Adrenal gland (tissue), 12 donors: ENCODE data around the gene OR51B2. TPM values are rescaled to one million over a fixed set of nuclear protein-coding genes. Genes with fewer than 3 reads are reported as not detected.

Experiments
- DNase-seq, 7 donors: peaks; one replicate each; pipeline ENCODE4 v3.0.0-alpha.2; 2019 to 2020
- H3K27ac ChIP-seq, 5 donors: fragments of 200-600 bp; sonication (generic) in 4 of 5; 1 replicate in 3 of 5; 2 replicates in 2 of 5; pipeline versions ENCODE4 v1.5.1 to v1.8.0; 2016 to 2020; ENCODE audit warnings: mild to moderate bottlenecking in 1 of 5
- H3K27me3 ChIP-seq: fragments of 200-600 bp; 2 replicates; pipeline ENCODE4 v1.8.0; 2021
- H3K36me3 ChIP-seq, 2 donors: fragments of 200-600 bp; replicated peaks in 1 of 2; 1 replicate in 1 of 2; 2 replicates in 1 of 2; pipeline versions ENCODE4 v1.5.1 to v1.8.0; 2018 to 2022
- H3K4me1 ChIP-seq, 2 donors: fragments of 200-600 bp; replicated peaks in 1 of 2; 1 replicate in 1 of 2; 2 replicates in 1 of 2; pipeline versions ENCODE4 v1.5.1 to v1.8.0; 2018 to 2021
- H3K4me3 ChIP-seq, 4 donors: fragments of 200-600 bp; sonication (generic) in 3 of 4; one replicate each; pipeline ENCODE4 v1.5.1; 2016 to 2018
- H3K9me3 ChIP-seq, 3 donors: fragments of 200-600 bp; sonication (generic) in 1 of 3; replicated peaks in 1 of 3; 1 replicate in 2 of 3; 2 replicates in 1 of 3; pipeline versions ENCODE4 v1.5.1 to v1.8.0; 2016 to 2021
- POLR2A ChIP-seq, 2 donors: fragments of 450-650 bp; IDR thresholded peaks; one replicate each; pipeline ENCODE4 v1.6.1; 2017; ENCODE audit warnings: antibody characterized with exemption in 2 of 2, mild to moderate bottlenecking in 2 of 2, moderate library complexity in 1 of 2
- WGBS, 4 donors: extraction: QIAGEN DNeasy Blood & Tissue Kit in 2 of 4; methylation state at CpG; one replicate each; pipeline versions ENCODE4 v1.1.5 to v1.1.7; 2013 to 2017; 5-methylcytosine and 5-hydroxymethylcytosine counted together
- intact Hi-C, 2 donors: fragments of 100-400 bp; cut with DNase I; formaldehyde crosslinking; loops; one replicate each; pipeline versions ENCODE4 v1.14.1 to v1.15.0; 2022 to 2023
- polyA plus RNA-seq, 3 donors: library from polyadenylated mRNA; stranded (reverse); fragments of 200-250 nt in 2 of 3; fragments of 350-450 nt in 1 of 3; fragmentation: Illumina TruSeq in 1 of 3; extraction: RNeasy Lipid Tissue Mini Kit (QIAGEN cat#74804) in 1 of 3; gene quantifications; one replicate each; pipeline ENCODE4 v1.2.3, GENCODE V29; 2013 to 2014
- total RNA-seq, 9 donors: library from RNA; depleted of rRNA in 4 of 9; stranded (reverse); fragments of >200 nt in 4 of 9; fragments of 120-200 nt in 1 of 9; fragmentation: NEBNext Ultra II Directional in 1 of 9; extraction: Animal tissue kit (Norgen Biotek cat#: 25700) in 1 of 9; gene quantifications; one replicate each; pipeline versions ENCODE4 v1.1.0 to v1.2.4, GENCODE V29; 2013 to 2023
- TF ChIP-seq, protein P1 (sequence below), 6 experiments: fragments of 450-650 bp in 4 of 6; fragments of 200-600 bp in 2 of 6; sonication (generic) in 1 of 6; IDR thresholded peaks; 1 replicate in 5 of 6; 2 replicates in 1 of 6; pipeline versions ENCODE4 v1.5.1 to v1.8.0; 2016 to 2021; ENCODE audit warnings: antibody characterized with exemption in 6 of 6, mild to moderate bottlenecking in 2 of 6, moderate library complexity in 1 of 6
- donor health status: healthy with polysubstance abuse.
- donor health status: Bipolar disorder and iron deficiency.
- donor health status: DM: yes; HTN: yes; CAD: no.
- donor health status: DM: no; HTN: no; CAD: no.
- donor health status: DM: no; HTN: no; CAD: no.
- donor health status: DM: yes; HTN: yes; CAD: no.

OR51B2 gene
- total and polyA plus RNA-seq, 12 donors = 0.33 to 1.3 TPM; not detected in 10

DNA sequence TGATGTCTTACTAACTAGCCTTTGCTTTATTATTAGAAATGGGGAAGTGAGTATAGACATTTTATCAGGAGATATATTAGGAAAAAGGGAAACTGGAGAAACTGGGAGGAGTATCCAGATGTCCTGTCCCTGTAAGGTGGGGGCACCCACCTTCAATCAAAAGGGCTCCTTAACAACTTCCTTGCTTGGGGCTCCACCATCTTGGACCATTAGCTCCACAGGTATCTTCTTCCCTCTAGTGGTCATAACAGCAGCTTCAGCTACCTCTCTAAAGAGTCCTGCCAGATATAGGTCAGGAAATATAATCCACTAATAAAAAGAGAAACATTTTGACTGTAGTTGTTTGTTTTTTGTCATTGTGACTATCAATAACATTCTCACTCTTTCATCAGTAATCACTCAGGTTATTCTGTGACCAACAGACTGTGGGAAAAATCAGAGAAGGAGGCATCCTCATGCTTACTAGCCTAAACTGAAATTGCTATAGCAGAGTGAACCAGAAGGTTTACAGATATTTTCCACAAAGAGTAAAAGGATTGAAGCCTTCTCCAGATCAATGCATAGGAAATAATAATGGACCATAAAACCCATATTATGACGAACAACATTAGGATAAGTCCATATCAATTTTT, 32.8 kb downstream of the OR51B2 start:
- H3K36me3 ChIP-seq = no peaks in the 10 kb centered on the region
- intact Hi-C loops = no loop called here
- no peaks in the 10 kb centered on the region for H3K27me3 ChIP-seq
- H3K27ac ChIP-seq = no peak overlapping the region
- no peak overlapping the region for H3K4me3 ChIP-seq
- TF ChIP-seq POLR2A (IDR thresholded peaks at IDR 0.05) = no peak
- TF ChIP-seq, protein P1, sequence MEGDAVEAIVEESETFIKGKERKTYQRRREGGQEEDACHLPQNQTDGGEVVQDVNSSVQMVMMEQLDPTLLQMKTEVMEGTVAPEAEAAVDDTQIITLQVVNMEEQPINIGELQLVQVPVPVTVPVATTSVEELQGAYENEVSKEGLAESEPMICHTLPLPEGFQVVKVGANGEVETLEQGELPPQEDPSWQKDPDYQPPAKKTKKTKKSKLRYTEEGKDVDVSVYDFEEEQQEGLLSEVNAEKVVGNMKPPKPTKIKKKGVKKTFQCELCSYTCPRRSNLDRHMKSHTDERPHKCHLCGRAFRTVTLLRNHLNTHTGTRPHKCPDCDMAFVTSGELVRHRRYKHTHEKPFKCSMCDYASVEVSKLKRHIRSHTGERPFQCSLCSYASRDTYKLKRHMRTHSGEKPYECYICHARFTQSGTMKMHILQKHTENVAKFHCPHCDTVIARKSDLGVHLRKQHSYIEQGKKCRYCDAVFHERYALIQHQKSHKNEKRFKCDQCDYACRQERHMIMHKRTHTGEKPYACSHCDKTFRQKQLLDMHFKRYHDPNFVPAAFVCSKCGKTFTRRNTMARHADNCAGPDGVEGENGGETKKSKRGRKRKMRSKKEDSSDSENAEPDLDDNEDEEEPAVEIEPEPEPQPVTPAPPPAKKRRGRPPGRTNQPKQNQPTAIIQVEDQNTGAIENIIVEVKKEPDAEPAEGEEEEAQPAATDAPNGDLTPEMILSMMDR (IDR thresholded peaks at IDR 0.05) = peak; percentile 37 to 55 (median 50)
- WGBS, 4 donors = 75 to 83% (median 82%) methylated on average over 1 of the region's 1 CpG
- DNase-seq = peak in 1 of 7 donors; percentile 13
- H3K9me3 ChIP-seq = no peaks in the 10 kb centered on the region
- H3K4me1 ChIP-seq = no peaks in the 10 kb centered on the region

DNA sequence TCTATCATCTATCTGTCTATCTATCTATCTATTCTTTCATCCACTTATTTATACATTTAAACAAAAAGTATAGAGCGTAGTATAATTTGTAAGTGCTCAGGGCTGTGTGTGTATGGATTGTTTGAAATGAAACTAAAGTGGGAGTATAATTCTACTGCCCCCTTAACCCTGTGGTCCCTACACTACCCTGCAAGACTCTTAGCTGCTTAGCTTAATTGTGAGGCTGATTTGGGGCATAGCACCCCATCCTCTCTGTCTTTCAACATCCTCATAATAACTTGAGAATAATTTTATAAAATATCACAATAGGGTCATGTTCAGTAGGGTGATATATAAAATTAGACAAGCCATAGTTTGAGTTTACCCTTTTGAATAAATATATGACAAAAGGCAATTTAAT, 34.0 kb downstream of the OR51B2 start:
- DNase-seq = no peak
- 81 to 94% (median 91%) methylated on average over 1 of the region's 1 CpG for WGBS, 4 donors
- TF ChIP-seq, protein P1 (IDR thresholded peaks at IDR 0.05) = no peak
- no peak for TF ChIP-seq POLR2A (IDR thresholded peaks at IDR 0.05)
- no peak overlapping the region for H3K27ac ChIP-seq
- intact Hi-C loops = no loop called here
- H3K4me3 ChIP-seq = no peak overlapping the region
- no peaks in the 10 kb centered on the region for H3K9me3 ChIP-seq
- H3K4me1 ChIP-seq = no peaks in the 10 kb centered on the region
- no peaks in the 10 kb centered on the region for H3K36me3 ChIP-seq
- H3K27me3 ChIP-seq = no peaks in the 10 kb centered on the region

DNA sequence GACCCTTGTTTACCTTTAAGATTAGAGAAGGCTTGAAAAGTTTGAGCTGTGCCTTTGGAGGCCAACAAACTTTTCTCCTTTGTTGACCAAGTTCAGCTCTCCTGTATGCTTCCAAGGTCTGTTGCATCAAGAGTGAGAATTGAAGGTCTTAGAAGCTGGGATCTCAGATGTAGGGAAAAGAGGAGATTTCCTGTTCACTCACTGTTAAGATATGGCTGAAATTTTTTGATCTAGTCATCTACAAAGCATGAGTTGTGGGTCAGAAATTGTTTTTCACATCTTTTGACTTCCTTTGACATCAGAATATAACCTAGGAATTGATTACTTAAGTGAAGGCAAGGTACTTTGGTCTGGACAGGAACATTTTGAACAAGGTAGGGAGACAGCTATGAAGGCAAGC, 34.4 kb downstream of the OR51B2 start:
- TF ChIP-seq POLR2A (IDR thresholded peaks at IDR 0.05) = no peak
- TF ChIP-seq, protein P1 (IDR thresholded peaks at IDR 0.05) = no peak
- Histone ChIP-seq H3K27ac (no peak overlapping the region), H3K9me3 (no peaks in the 10 kb centered on the region), H3K4me1 (no peaks in the 10 kb centered on the region), H3K36me3 (no peaks in the 10 kb centered on the region), H3K4me3 (no peak overlapping the region), H3K27me3 (no peaks in the 10 kb centered on the region)
- no peak for DNase-seq
- intact Hi-C loops = no loop called here

DNA sequence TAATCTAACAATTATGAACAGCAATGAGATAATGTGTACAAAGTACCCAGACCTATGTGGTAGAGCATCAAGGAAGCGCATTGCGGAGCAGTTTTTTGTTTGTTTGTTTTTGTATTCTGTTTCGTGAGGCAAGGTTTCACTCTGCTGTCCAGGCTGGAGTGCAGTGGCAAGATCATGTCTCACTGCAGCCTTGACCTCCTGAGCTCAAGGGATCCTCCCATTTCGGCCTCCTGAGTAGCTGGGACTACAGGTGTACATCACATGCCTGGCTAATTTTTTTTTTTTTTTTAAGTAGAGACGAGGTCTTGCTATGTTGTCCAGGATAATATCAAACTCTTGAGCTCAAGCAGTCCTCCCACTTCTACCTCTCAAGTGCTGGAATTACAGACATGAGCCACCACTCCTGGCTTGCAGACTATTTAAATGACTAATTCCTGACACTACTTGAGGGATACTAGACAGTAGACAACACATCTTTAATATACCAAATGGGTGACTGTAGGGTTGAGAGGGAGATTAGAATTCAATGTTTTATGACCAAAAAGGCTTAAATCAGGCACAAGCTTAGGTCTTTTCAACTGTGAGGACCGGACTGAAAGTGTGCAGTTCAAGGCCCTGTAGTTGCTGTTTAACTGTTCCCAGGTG, 35.1 kb downstream of the OR51B2 start:
- DNase-seq = no peak
- WGBS, 4 donors = 78 to 85% (median 83%) methylated on average over 6 of the region's 6 CpGs
- H3K27me3 ChIP-seq = no peaks in the 10 kb centered on the region
- no peaks in the 10 kb centered on the region for H3K4me1 ChIP-seq
- intact Hi-C loops = no loop called here
- H3K4me3 ChIP-seq = no peak overlapping the region
- TF ChIP-seq, protein P1 (IDR thresholded peaks at IDR 0.05) = no peak
- no peak for TF ChIP-seq POLR2A (IDR thresholded peaks at IDR 0.05)
- H3K27ac ChIP-seq = no peak overlapping the region
- no peaks in the 10 kb centered on the region for H3K9me3 ChIP-seq
- no peaks in the 10 kb centered on the region for H3K36me3 ChIP-seq
